GM23338 (cell line): Measurements from ENCODE around the gene NRXN2. TPM values are rescaled to one million over a fixed set of nuclear protein-coding genes. Genes with fewer than 3 reads are reported as not detected.

Source experiments
- ATAC-seq: fragments of 200-7000 bp; cut with Tn5 transposase; 3 replicates; pipeline ENCODE4 v1.9.1; 2020
- DNase-seq: peaks from one replicate; pipeline ENCODE4 v3.0.0-alpha.2; 2015; ENCODE audit warnings: low spot score
- H2AFZ ChIP-seq: fragments of 200-600 bp; sonication (generic); 2 replicates; pipeline ENCODE4 v1.8.0; 2016; ENCODE audit warnings: antibody characterized with exemption, mild to moderate bottlenecking, moderate library complexity
- H3F3A ChIP-seq: fragments of 200-600 bp; sonication (generic); replicated peaks from 2 replicates; pipeline ENCODE4 v1.8.0; 2017; ENCODE audit warnings: antibody characterized with exemption, mixed run types, low read depth
- H3K27ac ChIP-seq: fragments of 200-600 bp; sonication (generic); 2 replicates; pipeline ENCODE4 v1.6.1; 2016; ENCODE audit warnings: low read depth
- H3K27me3 ChIP-seq: fragments of 200-600 bp; sonication (generic); 2 replicates; pipeline ENCODE4 v1.8.0; 2016; ENCODE audit warnings: mild to moderate bottlenecking, mixed run types, moderate library complexity; ENCODE audit not compliant: insufficient read depth
- H3K36me3 ChIP-seq: fragments of 200-600 bp; sonication (generic); 2 replicates; pipeline ENCODE4 v1.8.0; 2016; ENCODE audit warnings: mild to moderate bottlenecking; ENCODE audit not compliant: insufficient read depth
- H3K4me1 ChIP-seq: fragments of 200-600 bp; sonication (generic); 2 replicates; pipeline ENCODE4 v1.8.0; 2016; ENCODE audit warnings: mild to moderate bottlenecking, moderate library complexity; ENCODE audit not compliant: insufficient read depth
- H3K4me2 ChIP-seq: fragments of 200-600 bp; sonication (generic); 2 replicates; pipeline ENCODE4 v1.7.1; 2017; ENCODE audit warnings: mixed run types
- H3K4me3 ChIP-seq: fragments of 200-600 bp; sonication (generic); 2 replicates; pipeline ENCODE4 v1.6.1; 2016; ENCODE audit warnings: mixed run types
- H3K79me2 ChIP-seq: fragments of 200-600 bp; sonication (generic); replicated peaks from 2 replicates; pipeline ENCODE4 v1.8.0; 2017; ENCODE audit warnings: mild to moderate bottlenecking; ENCODE audit not compliant: insufficient read depth
- H3K9me2 ChIP-seq: fragments of 200-600 bp; sonication (generic); 2 replicates; pipeline ENCODE4 v1.8.0; 2017; ENCODE audit not compliant: insufficient read depth
- H4K20me1 ChIP-seq: fragments of 200-600 bp; sonication (generic); replicated peaks from 2 replicates; pipeline ENCODE4 v1.8.0; 2017; ENCODE audit warnings: mild to moderate bottlenecking; ENCODE audit not compliant: insufficient read depth
- H3K27ac Mint-ChIP-seq: 2 replicates; pipeline ENCODE4 v1.8.0; 2020; ENCODE audit warnings: inconsistent platforms, mild to moderate bottlenecking, moderate library complexity, mixed read lengths
- H3K27me3 Mint-ChIP-seq: 3 replicates; pipeline ENCODE4 v1.8.0; 2022; ENCODE audit warnings: low read depth, mild to moderate bottlenecking, moderate library complexity, mixed read lengths, inconsistent platforms; ENCODE audit not compliant: insufficient read depth, poor library complexity
- H3K36me3 Mint-ChIP-seq: 3 replicates; pipeline ENCODE4 v1.8.0; 2021; ENCODE audit warnings: low read depth, mild to moderate bottlenecking, inconsistent platforms, moderate library complexity, mixed read lengths
- H3K4me1 Mint-ChIP-seq: 3 replicates; pipeline ENCODE4 v1.8.0; 2020; ENCODE audit warnings: mild to moderate bottlenecking, inconsistent platforms, mixed read lengths
- H3K4me3 Mint-ChIP-seq: 3 replicates; pipeline ENCODE4 v1.8.0; 2021; ENCODE audit warnings: moderate library complexity, mild to moderate bottlenecking, inconsistent platforms, mixed read lengths
- H3K9me3 Mint-ChIP-seq: 3 replicates; pipeline ENCODE4 v1.8.0; 2020; ENCODE audit warnings: moderate library complexity, mild to moderate bottlenecking, inconsistent platforms, mixed read lengths
- CTCF ChIP-seq, 2 experiments: fragments of 200-600 bp in 1 of 2; sonication (generic) in 1 of 2; conservative IDR thresholded peaks; 2 replicates each; pipeline versions ENCODE4 v1.5.1 to v1.6.1; 2016 to 2017; ENCODE audit warnings: antibody characterized with exemption in 2 of 2, low read depth in 2 of 2, mild to moderate bottlenecking in 2 of 2, moderate library complexity in 1 of 2
- EZH2 ChIP-seq: fragments of 200-600 bp; sonication (generic); IDR thresholded peaks from one replicate; pipeline ENCODE4 v1.8.0; 2017; ENCODE audit warnings: antibody characterized with exemption, mild to moderate bottlenecking, low read depth; ENCODE audit not compliant: unreplicated experiment
- EZH2phosphoT487 ChIP-seq: fragments of 200-600 bp; sonication (generic); IDR thresholded peaks from one replicate; pipeline ENCODE4 v1.8.1; 2018; ENCODE audit warnings: antibody characterized with exemption; ENCODE audit not compliant: unreplicated experiment
- JUNB ChIP-seq: IDR thresholded peaks from one replicate; pipeline ENCODE4 v1.6.1; 2016; ENCODE audit warnings: antibody characterized with exemption; ENCODE audit not compliant: unreplicated experiment
- POLR2AphosphoS5 ChIP-seq: IDR thresholded peaks from 2 replicates; pipeline ENCODE4 v1.6.1; 2016; ENCODE audit warnings: antibody characterized with exemption, low read depth
- REST ChIP-seq: IDR thresholded peaks from one replicate; pipeline ENCODE4 v1.6.1; 2018; ENCODE audit warnings: antibody characterized with exemption; ENCODE audit not compliant: unreplicated experiment
- ZNF114 ChIP-seq: fragments of 250-450 bp; sonication (Bioruptor Pico); IDR thresholded peaks from 2 replicates; pipeline ENCODE4 v1.5.0; 2020; ENCODE audit warnings: mild to moderate bottlenecking, moderate library complexity
- ZNF331 ChIP-seq: fragments of 250-450 bp; sonication (Bioruptor Pico); IDR thresholded peaks from 2 replicates; pipeline ENCODE4 v1.5.0; 2020; ENCODE audit warnings: low read depth, mild to moderate bottlenecking, moderate library complexity
- ZNF462 ChIP-seq: fragments of 250-450 bp; sonication (Bioruptor Pico); IDR thresholded peaks from 2 replicates; pipeline ENCODE4 v1.5.0; 2020; ENCODE audit warnings: mild to moderate bottlenecking, moderate library complexity
- polyA plus RNA-seq: library from polyadenylated mRNA; unstranded; fragments of >200 nt; fragmentation: Nextera tagmentation; extraction: Ambion mirVana; gene quantifications from 2 replicates; pipeline ENCODE4 v1.2.1, GENCODE V29; 2016
- total RNA-seq: library from RNA; depleted of rRNA; stranded (reverse); fragments of >200 nt; shearing (Covaris generic); gene quantifications from 2 replicates; pipeline ENCODE4 v1.2.3, GENCODE V29; 2014

The NRXN2 gene
- total and polyA plus RNA-seq, 2 experiments from 2014 or later: 3.4 to 17.0 TPM

GRCh38 chr11:64711138-64711955 lies 11.7 kb downstream of the NRXN2 start:
- TF ChIP-seq POLR2AphosphoS5: peak; percentile 59; the same call in 1 of the 2 replicates
- no peak for TF ChIP-seq EZH2
- 0 out of 4 replicates have a peak, but pooled peaks of 1 of the 2 experiments have one; percentile 4 for TF ChIP-seq CTCF (conservative IDR thresholded peaks at IDR 0.05; ENCODE audit: low read depth in 2 of 2)
- no peak for TF ChIP-seq REST
- no peak for TF ChIP-seq ZNF331 (CRISPR knock-in tag)
- TF ChIP-seq JUNB: no peak
- no peak for TF ChIP-seq ZNF114 (CRISPR knock-in tag)
- no peak for TF ChIP-seq EZH2phosphoT487
- no peak for TF ChIP-seq ZNF462 (CRISPR knock-in tag)
- DNase-seq: peak; percentile 92
- no peaks in the 10 kb centered on the region; the same call in 1 of the 2 replicates for H3K79me2 ChIP-seq
- H4K20me1 ChIP-seq: peaks cover 5% of the 10 kb centered on the region; the same call in 1 of the 2 replicates
- peak; percentile 75 for ATAC-seq
- H3K27me3 ChIP-seq: peaks cover 45% of the 10 kb centered on the region
- no peak overlapping the region for H3K27ac Mint-ChIP-seq
- H3F3A ChIP-seq: peaks cover 18% of the 10 kb centered on the region
- H3K4me3 ChIP-seq: peak overlapping the region; percentile 58
- peaks cover 49% of the 10 kb centered on the region for H3K27me3 Mint-ChIP-seq
- H3K9me3 Mint-ChIP-seq: no peaks in the 10 kb centered on the region
- H3K4me3 Mint-ChIP-seq: peak overlapping the region; percentile 72
- H3K36me3 Mint-ChIP-seq: no peaks in the 10 kb centered on the region; the same call in 2 of the 3 replicates
- H3K4me1 Mint-ChIP-seq: peaks cover 50% of the 10 kb centered on the region
- no peak overlapping the region for H3K27ac ChIP-seq
- no peaks in the 10 kb centered on the region for H3K9me2 ChIP-seq
- H3K4me1 ChIP-seq: peaks cover 38% of the 10 kb centered on the region
- peak overlapping the region; percentile 88 for H3K4me2 ChIP-seq
- H3K36me3 ChIP-seq: no peaks in the 10 kb centered on the region
- H2AFZ ChIP-seq: peak overlapping the region; percentile 90
